Chondrocyte (in vitro differentiated cells): ENCODE results near the gene PPL. TPM values are rescaled to one million over a fixed set of nuclear protein-coding genes. Genes with fewer than 3 reads are reported as not detected.

Experiments used
- DNase-seq: peaks from one replicate; pipeline ENCODE4 v3.0.0; 2021; ENCODE audit warnings: mixed read lengths, low spot score
- H3K27ac Mint-ChIP-seq: one replicate; pipeline ENCODE4 v1.8.0; 2021; ENCODE audit warnings: mild to moderate bottlenecking, moderate library complexity, mixed read lengths; ENCODE audit not compliant: unreplicated experiment
- H3K27me3 Mint-ChIP-seq: 2 replicates; pipeline ENCODE4 v1.8.0; 2021; ENCODE audit warnings: low read depth, mixed read lengths
- H3K36me3 Mint-ChIP-seq: 2 replicates; pipeline ENCODE4 v1.8.0; 2021; ENCODE audit warnings: low read depth, mixed read lengths
- H3K4me1 Mint-ChIP-seq: 2 replicates; pipeline ENCODE4 v1.8.0; 2021; ENCODE audit warnings: low read depth, mild to moderate bottlenecking, mixed read lengths
- H3K4me3 Mint-ChIP-seq: one replicate; pipeline ENCODE4 v1.8.0; 2021; ENCODE audit warnings: mild to moderate bottlenecking, moderate library complexity, mixed read lengths; ENCODE audit not compliant: unreplicated experiment
- H3K9me3 Mint-ChIP-seq: 2 replicates; pipeline ENCODE4 v1.8.0; 2021; ENCODE audit warnings: low read depth, mixed read lengths
- total RNA-seq: library from RNA; stranded (reverse); gene quantifications from 3 replicates; pipeline ENCODE4 v1.2.1, GENCODE V29; 2021
- TF ChIP-seq, protein P1 (sequence below): fragments of 200-600 bp; sonication (generic); IDR thresholded peaks from 2 replicates; pipeline ENCODE4 v1.5.0; 2021; ENCODE audit warnings: antibody characterized with exemption, mild to moderate bottlenecking, moderate library complexity

PPL gene
- total RNA-seq, 1 donor from 2014 or later: 0.97 TPM

DNA sequence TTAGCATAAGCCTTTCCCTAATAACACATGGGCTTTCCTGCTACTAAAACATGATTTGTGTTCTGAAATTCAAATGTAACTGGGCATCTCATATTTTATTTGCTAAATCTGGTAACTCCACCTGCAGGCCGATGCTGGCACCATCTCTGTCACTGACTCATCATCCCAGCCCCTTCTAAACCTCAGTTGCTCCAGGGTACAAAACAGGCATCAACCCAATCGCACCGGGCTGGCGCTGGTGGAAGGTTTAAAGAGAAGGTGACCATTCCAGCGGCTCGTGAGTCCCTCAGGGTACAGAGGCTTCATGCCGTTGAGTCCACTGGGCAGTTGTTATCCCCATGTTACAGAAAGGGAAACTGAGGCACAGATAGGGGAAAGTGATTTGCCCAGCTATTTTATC, 27.1 kb downstream of the PPL start:
- TF ChIP-seq, protein P1, sequence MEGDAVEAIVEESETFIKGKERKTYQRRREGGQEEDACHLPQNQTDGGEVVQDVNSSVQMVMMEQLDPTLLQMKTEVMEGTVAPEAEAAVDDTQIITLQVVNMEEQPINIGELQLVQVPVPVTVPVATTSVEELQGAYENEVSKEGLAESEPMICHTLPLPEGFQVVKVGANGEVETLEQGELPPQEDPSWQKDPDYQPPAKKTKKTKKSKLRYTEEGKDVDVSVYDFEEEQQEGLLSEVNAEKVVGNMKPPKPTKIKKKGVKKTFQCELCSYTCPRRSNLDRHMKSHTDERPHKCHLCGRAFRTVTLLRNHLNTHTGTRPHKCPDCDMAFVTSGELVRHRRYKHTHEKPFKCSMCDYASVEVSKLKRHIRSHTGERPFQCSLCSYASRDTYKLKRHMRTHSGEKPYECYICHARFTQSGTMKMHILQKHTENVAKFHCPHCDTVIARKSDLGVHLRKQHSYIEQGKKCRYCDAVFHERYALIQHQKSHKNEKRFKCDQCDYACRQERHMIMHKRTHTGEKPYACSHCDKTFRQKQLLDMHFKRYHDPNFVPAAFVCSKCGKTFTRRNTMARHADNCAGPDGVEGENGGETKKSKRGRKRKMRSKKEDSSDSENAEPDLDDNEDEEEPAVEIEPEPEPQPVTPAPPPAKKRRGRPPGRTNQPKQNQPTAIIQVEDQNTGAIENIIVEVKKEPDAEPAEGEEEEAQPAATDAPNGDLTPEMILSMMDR: peak; percentile 23
- no peak for DNase-seq
- Mint-ChIP-seq H3K9me3 (no peaks in the 10 kb centered on the region), H3K27me3 (peaks cover 5% of the 10 kb centered on the region), H3K4me1 (peaks cover 7% of the 10 kb centered on the region), H3K36me3 (no peaks in the 10 kb centered on the region), H3K4me3 (no peak overlapping the region), H3K27ac (no peak overlapping the region)

DNA sequence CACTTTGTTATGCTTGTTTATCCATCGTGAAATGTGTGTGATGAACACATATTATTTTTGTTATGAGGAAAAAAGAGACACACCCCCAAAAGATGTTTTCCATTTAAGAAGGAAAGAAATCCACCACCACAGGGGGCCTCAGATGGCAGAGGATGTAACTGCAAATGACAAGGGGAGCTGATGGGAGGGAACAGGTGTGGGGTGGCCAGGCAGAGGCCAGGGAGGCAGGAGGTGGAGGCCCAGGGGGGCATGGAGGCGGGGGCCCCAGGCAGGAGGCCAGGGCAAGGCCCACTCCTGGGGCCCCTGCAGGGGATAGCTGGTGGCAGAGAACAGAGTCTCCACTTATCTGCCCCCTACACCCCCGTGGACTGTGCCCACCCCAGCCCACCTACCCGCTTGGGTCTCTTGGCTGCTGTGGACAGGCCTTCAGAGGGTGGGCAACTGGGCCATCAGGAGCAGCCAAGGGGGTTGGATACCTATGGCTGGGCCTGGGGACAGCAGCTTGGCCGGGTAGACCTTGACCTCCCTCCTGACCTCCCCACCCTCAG, 28.0 kb downstream of the PPL start:
- DNase-seq: no peak

DNA sequence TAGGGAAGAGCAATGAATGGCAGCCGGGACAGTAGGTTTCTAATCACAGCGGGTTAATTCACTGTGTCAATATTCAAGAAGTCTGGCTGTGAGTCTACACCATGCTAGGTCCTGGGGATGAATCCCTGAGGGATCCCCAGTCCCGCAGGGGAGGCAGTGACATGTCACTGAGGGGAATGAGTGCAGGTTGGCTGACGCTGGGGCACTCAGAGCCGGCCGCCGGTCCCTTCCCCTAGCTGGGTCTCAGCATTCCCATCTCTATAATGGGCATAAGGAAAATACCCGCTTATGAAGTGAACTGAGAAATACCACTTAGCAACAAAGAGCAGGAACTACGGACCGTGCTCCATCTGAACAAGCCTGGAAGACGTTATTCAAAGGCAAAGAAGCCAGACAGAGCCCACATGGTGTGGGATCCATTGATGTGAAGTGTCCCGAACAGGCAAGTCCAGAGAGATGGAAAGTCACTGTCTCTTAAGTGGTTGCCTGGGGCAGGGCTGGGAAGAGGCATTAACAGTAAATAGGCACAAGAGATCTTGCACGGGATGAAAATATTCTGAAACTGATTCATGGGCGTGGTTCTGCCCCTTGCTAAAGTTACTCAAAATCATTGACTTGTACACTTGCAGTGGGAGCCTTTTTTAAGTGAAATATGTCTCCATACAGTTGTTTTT, 31.9 kb downstream of the PPL start:
- H3K27ac Mint-ChIP-seq: no peak overlapping the region
- TF ChIP-seq, protein P1: no peak
- DNase-seq: no peak
- no peaks in the 10 kb centered on the region for H3K36me3 Mint-ChIP-seq
- H3K4me3 Mint-ChIP-seq: no peak overlapping the region
- H3K4me1 Mint-ChIP-seq: no peaks in the 10 kb centered on the region
- H3K9me3 Mint-ChIP-seq: no peaks in the 10 kb centered on the region
- peaks cover 23% of the 10 kb centered on the region for H3K27me3 Mint-ChIP-seq

More for the DNA sequence above, 28.0 kb downstream of the PPL start:
- no peak overlapping the region for H3K27ac Mint-ChIP-seq
- TF ChIP-seq, protein P1: no peak
- H3K36me3 Mint-ChIP-seq: no peaks in the 10 kb centered on the region
- peaks cover 14% of the 10 kb centered on the region for H3K27me3 Mint-ChIP-seq
- H3K4me3 Mint-ChIP-seq: no peak overlapping the region
- H3K4me1 Mint-ChIP-seq: peaks cover 7% of the 10 kb centered on the region
- H3K9me3 Mint-ChIP-seq: no peaks in the 10 kb centered on the region

DNA sequence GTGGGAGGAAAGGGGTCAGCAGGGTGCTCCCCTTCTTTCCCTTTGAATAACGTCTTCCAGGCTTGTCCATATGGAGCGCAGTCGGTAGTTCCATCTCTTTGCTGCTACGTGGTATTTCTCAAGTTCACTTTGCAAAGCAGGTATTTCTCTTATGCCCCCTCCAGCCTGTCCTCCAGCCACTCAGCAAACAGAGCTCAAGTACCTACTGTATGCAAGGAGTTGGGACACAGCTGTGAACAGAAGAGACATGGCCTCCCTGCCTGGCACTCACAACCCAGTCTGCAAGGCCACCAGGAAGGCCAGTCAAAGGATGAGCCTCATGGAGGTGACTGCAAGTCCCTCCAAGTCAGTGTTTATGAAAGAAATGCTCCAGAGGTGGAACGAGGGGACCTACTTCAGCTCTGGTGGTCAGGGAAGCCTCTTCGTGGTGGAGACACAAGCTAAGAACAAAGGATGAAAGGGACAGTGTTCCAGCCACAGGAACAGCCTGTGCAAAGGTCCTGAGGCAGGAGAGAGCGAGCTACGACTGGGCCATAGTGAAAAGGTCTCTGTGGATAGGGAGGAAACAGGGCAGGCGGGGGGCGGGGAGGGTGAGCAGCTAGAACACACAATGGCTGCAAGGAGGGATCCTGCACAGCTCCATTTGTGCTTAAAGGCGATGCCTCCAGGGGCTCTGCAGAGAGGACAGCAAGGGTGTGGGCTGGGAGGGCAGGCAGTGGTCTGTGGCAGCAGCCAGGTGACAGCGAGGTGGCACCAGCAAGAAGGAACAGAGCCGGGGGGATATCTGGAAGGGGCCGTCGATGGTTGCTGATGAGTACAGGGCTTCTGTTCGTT, 32.6 kb downstream of the PPL start:
- Mint-ChIP-seq H3K27me3 (peaks cover 23% of the 10 kb centered on the region), H3K27ac (no peak overlapping the region), H3K4me3 (no peak overlapping the region), H3K36me3 (no peaks in the 10 kb centered on the region), H3K9me3 (no peaks in the 10 kb centered on the region), H3K4me1 (no peaks in the 10 kb centered on the region)
- TF ChIP-seq, protein P1: no peak
- no peak for DNase-seq

- TF ChIP-seq, protein P1: no peak
- H3K9me3 Mint-ChIP-seq: peaks cover 5% of the 10 kb centered on the region
- no peak overlapping the region for H3K4me3 Mint-ChIP-seq
- H3K27me3 Mint-ChIP-seq: peaks cover 23% of the 10 kb centered on the region
- H3K27ac Mint-ChIP-seq: no peak overlapping the region
- no peaks in the 10 kb centered on the region for H3K4me1 Mint-ChIP-seq
- no peaks in the 10 kb centered on the region for H3K36me3 Mint-ChIP-seq
- DNase-seq: no peak
These were observed 34.9 kb downstream of the PPL start for GRCh38 chr16:4902038-4902437.
